ENCODE measurements around the gene HHEX. TPM values are rescaled to one million over a fixed set of nuclear protein-coding genes. Genes with fewer than 3 reads are reported as not detected.

Gene HHEX
- total and polyA plus RNA-seq, 2 of the 8 experiments (the other 6 are each of a cell fraction or from before 2014, with no cell fraction given): 0.56 to 1.5 TPM

DNA sequence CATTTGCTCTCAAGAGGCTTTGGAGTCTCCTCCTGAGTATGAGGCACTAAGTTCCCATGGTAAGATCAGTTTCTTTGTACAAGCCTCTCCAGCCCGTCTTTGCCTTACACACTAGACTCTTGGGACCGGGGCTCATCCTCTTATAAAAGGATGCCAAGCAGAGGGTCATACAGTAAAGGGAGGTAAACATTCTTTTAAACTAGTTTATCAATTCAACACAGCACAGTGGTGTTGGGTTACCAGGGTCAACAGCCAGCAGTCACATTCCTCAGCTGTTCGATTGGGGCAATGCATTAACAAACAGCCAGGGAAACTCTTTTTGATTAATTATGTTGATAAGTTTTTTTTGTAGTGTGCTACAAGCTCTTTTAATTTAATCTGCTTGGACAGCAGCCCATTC is 37.8 kb downstream of the HHEX start:
- Histone ChIP-seq H3K79me1 (ENCODE audit: low read depth, low read length) (no peaks in the 10 kb centered on the region), H3K18ac (ENCODE audit: extremely low read depth, low read length) (no peak overlapping the region), H3K23me2 (ENCODE audit: low read depth, low read length) (no peaks in the 10 kb centered on the region), H3K4me1 (replicated peaks in 1 of 4; ENCODE audit: control insufficient read depth in 3 of 4, insufficient read depth in 4 of 4, low read length in 3 of 4) (peaks cover 0 to 5% (median 0%) of the 10 kb centered on the region in 4 experiments; a peak in 5 of 7 replicates), H4K8ac (ENCODE audit: extremely low read depth, insufficient read depth, low read length) (no peak overlapping the region), H3K9me3 (ENCODE audit: insufficient read depth in 2 of 2, low read depth in 1 of 2, low read length in 1 of 2) (no peaks in the 10 kb centered on the region; a peak in 1 of 4 replicates), H2BK20ac (ENCODE audit: low read length) (0 out of 2 replicates have a peak overlapping the region, but pooled peaks have one; percentile 11), H3K4me2 (ENCODE audit: insufficient read depth in 1 of 2, low read depth in 2 of 2, low read length in 2 of 2) (no peak overlapping the region), H3K23ac (ENCODE audit: insufficient read length) (no peak overlapping the region), H3K27ac (ENCODE audit: low read depth, low read length) (no peak overlapping the region), H3K14ac (ENCODE audit: insufficient read length) (no peak overlapping the region), H3K27me3 (replicated peaks in 1 of 4; ENCODE audit: control insufficient read depth in 3 of 4, extremely low read depth in 1 of 4, insufficient read depth in 3 of 4, low read length in 3 of 4) (no peaks in the 10 kb centered on the region), H3K9ac (replicated peaks in 1 of 4; ENCODE audit: extremely low read depth in 1 of 4, low read depth in 3 of 4, low read length in 3 of 4) (no peak overlapping the region), H2BK15ac (ENCODE audit: low read length) (no peak overlapping the region), H2AK5ac (ENCODE audit: low read depth, low read length) (no peak overlapping the region), H3K4me3 (ENCODE audit: extremely low read depth in 1 of 4, insufficient read depth in 2 of 4, low read depth in 3 of 4, low read length in 4 of 4) (no peak overlapping the region), H3K4ac (replicated peaks; ENCODE audit: insufficient read length, low read depth, low read length) (no peak overlapping the region), H4K20me1 (replicated peaks in 1 of 2; ENCODE audit: control insufficient read depth in 1 of 2, insufficient read depth in 2 of 2, low read length in 2 of 2) (no peaks in the 10 kb centered on the region), H3K36me3 (ENCODE audit: control insufficient read depth in 2 of 4, insufficient read depth in 4 of 4, low read length in 3 of 4) (no peaks in the 10 kb centered on the region), H3K79me2 (ENCODE audit: control insufficient read depth in 1 of 2, insufficient read depth in 2 of 2, low read length in 2 of 2) (no peaks in the 10 kb centered on the region), H4K91ac (replicated peaks; ENCODE audit: insufficient read length, low read length) (no peak overlapping the region), H3K56ac (replicated peaks; ENCODE audit: insufficient read length, low read depth, low read length) (no peak overlapping the region), H2BK120ac (replicated peaks; ENCODE audit: low read depth, low read length) (no peak overlapping the region), H2BK5ac (ENCODE audit: low read depth, low read length) (no peak overlapping the region), H2BK12ac (ENCODE audit: low read depth, low read length) (peak overlapping the region; percentile 62; the same call in 1 of the 2 replicates), H2AFZ (ENCODE audit: low read length) (peak overlapping the region; percentile 57), H4K5ac (ENCODE audit: insufficient read length, low read depth, low read length) (no peak overlapping the region)
- FAIRE-seq (no peak), DNase-seq (ENCODE audit: low read depth in 1 of 2, low spot score in 2 of 2) (no peak)
- TF ChIP-seq CREB1 (IDR thresholded peaks at IDR 0.05) (no peak), ZNF274 (IDR thresholded peaks at IDR 0.05; ENCODE audit: borderline replicate concordance, extremely low read depth, low read length) (no peak), GABPA (IDR thresholded peaks at IDR 0.05; ENCODE audit: borderline replicate concordance, insufficient read depth, low read length) (no peak)
- TF ChIP-seq, protein P1, sequence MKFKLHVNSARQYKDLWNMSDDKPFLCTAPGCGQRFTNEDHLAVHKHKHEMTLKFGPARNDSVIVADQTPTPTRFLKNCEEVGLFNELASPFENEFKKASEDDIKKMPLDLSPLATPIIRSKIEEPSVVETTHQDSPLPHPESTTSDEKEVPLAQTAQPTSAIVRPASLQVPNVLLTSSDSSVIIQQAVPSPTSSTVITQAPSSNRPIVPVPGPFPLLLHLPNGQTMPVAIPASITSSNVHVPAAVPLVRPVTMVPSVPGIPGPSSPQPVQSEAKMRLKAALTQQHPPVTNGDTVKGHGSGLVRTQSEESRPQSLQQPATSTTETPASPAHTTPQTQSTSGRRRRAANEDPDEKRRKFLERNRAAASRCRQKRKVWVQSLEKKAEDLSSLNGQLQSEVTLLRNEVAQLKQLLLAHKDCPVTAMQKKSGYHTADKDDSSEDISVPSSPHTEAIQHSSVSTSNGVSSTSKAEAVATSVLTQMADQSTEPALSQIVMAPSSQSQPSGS (IDR thresholded peaks at IDR 0.05; ENCODE audit: low read length): no peak
- CTCF ChIA-PET (ENCODE audit: partially characterized antibody): interaction anchor here (0.8 kb wide), 1 partner anchor 679 kb away, joined by 3 read pairs; no protein-coding TSS in a partner anchor
- 83% methylated on average over 3 of the region's 3 CpGs; no CpG with 5 or more reads in 1 of the 2 experiments for WGBS, 2 experiments (ENCODE audit: extremely low coverage in 1 of 2, insufficient coverage in 1 of 2, insufficient read length in 1 of 2, insufficient replicate concordance in 2 of 2, low coverage in 1 of 2, low lambda C conversion rate in 2 of 2, missing lambda C conversion rate in 1 of 2)
- POLR2A ChIA-PET (ENCODE audit: partially characterized antibody): no interaction called here

All from H1 (cell line).